Measurements from ENCODE around the gene NKX2-1. TPM values are rescaled to one million over a fixed set of nuclear protein-coding genes. Genes with fewer than 3 reads are reported as not detected.

The NKX2-1 gene
- total RNA-seq, 4 donors from 2014 or later, result not detected

GRCh38 chr14:36521598-36522345, 1.7 kb upstream of the NKX2-1 start:
- TF ChIP-seq CTCF (IDR thresholded peaks at IDR 0.05; ENCODE audit: low read depth), result no peak

GRCh38 chr14:36520601-36521525, 831 bp upstream of the NKX2-1 start:
- no peak for TF ChIP-seq CTCF (IDR thresholded peaks at IDR 0.05; ENCODE audit: low read depth)

- no peak for TF ChIP-seq CTCF (IDR thresholded peaks at IDR 0.05; ENCODE audit: low read depth)
Measured at GRCh38 chr14:36518586-36519430, 1.2 kb downstream of the NKX2-1 start.

GRCh38 chr14:36518031-36518585, 1.9 kb downstream of the NKX2-1 start:
- TF ChIP-seq CTCF (IDR thresholded peaks at IDR 0.05; ENCODE audit: low read depth), result no peak

- TF ChIP-seq CTCF (IDR thresholded peaks at IDR 0.05; ENCODE audit: low read depth), result no peak
Measured at GRCh38 chr14:36517242-36518030, 2.6 kb downstream of the NKX2-1 start.

- no peak for TF ChIP-seq CTCF (IDR thresholded peaks at IDR 0.05; ENCODE audit: low read depth)
Measured at GRCh38 chr14:36516719-36517241, 3.3 kb downstream of the NKX2-1 start.

Data from subcutaneous adipose tissue (tissue), 4 donors.